Prostate gland (tissue), 2 donors: ENCODE results near the gene SMARCA4.

Experiments
- CTCF ChIP-seq, 4 experiments: fragments of 200-600 bp in 2 of 4; fragments of 450-650 bp in 2 of 4; sonication (generic) in 2 of 4; IDR thresholded peaks; 1 replicate in 3 of 4; 2 replicates in 1 of 4; pipeline ENCODE4 v1.5.1; 2016 to 2019; ENCODE audit warnings: antibody characterized with exemption in 4 of 4, mild to moderate bottlenecking in 2 of 4, moderate library complexity in 2 of 4
- POLR2A ChIP-seq: fragments of 450-650 bp; IDR thresholded peaks from one replicate; pipeline ENCODE4 v1.6.1; 2016; ENCODE audit warnings: antibody characterized with exemption, mild to moderate bottlenecking

- TF ChIP-seq CTCF (IDR thresholded peaks at IDR 0.05): no peak
- no peak for TF ChIP-seq POLR2A
Measured at GRCh38 chr19:11024259-11024658, 63.4 kb downstream of the SMARCA4 start.
